Activated CD8-positive, alpha-beta memory T cell treated with anti-CD3 and anti-CD28 coated beads, Interleukin-2, amount 50 U/mL, for 4 hours (primary cell): ENCODE measurements around the gene SYT2.
"Not testable (repeated sequence)": the region's sequence is repeated elsewhere in the genome, so short reads cannot be mapped to it uniquely, and the experiment has no call there.

Source experiments
- DNase-seq: peaks from one replicate; pipeline ENCODE4 v3.0.0-alpha.2; 2020

SYT2 gene

DNA sequence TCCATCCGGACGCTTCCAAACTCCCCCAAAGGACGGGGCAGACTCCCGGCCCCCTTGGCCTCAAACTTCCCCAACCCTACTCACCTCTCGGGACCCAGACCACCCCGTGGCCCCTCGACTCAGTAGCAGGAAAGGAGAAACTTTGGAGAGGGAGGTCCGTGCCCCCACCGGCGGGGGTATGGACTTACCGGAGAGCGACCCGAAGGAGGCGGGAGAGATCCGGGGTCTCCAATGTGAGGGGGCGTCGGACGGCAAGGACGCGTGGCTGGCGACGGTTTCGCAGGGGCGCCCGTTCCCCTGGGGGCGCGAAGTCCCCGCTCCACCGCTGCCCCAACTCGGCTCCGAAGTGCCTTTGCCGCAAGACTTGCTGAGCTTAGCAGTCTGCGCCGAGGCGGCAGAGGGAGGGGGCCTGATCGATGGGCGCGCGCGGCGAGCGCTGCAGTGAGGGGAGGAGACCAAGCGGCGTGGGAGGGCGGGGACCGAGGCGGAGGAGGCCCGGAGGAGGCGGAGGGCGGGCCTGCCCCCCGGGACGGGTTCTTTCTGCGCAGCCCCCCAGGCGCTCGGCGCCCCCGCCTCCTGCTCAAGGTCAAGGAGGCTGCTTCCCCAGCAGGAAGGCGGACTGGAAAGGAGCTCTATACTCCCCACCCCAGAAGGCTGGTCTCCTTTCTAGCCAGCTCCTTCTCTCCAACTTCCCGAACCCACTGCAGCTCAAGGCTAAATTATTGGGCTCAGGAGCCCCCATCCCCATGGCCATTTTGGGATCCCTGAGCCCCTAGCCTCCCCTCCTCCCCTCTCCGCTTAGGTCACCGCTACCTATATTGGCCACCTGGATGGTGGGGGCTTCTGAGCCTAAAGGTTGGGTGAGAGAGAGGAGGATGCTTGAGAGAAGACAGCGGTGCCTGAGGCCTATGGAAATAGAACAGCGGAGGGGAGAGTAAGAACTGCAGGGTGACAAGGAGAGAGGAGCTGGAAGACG is at the start of gene SYT2:
TSS of gene SYT2 (minus strand) at position 385 of the 976 bp plus-strand sequence. CDS start 104,682 bp downstream, outside the sequence.
- DNase-seq = no peak

GRCh38 chr1:202756391-202756790 is 46.1 kb upstream of the SYT2 start:
- no peak for DNase-seq

- no peak for DNase-seq
These were observed 44.0 kb upstream of the SYT2 start for GRCh38 chr1:202754293-202754692.

DNA sequence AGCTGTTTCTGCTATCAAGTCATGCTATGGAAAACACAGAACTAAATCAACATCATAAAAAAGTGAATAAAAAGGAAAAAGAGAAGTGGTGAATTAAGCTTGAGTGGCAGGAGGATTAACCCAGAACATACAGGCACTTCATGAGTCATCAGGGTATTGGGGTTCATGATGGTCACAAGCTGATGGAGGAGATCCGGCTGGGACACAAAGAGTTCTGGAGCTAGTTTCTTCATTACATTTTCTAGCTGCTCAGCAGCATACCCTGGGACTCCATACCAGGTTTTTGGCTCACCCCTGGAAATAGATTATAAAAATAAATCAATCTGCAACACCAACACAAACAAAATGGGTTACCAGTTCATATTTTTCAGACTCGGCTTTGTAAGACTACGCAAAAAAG is 42.5 kb upstream of the SYT2 start:
- no peak for DNase-seq

DNA sequence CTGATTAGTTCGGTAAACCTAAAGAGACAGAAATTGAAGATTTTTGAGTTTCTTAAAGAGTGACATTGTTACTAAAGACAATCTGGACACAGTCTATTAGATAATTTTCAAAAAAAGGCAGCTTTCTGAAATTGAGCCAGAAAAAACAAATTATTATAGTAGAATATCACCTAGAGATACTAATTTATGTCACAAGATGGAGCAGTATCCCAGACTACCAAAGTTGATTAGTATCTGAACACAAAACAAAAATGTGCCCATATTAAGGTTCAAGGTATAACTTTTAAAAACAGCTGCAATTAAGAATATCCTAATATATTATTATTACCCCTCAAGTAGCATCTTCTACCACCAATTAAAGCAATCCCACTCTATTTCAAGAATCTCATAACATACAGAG is 40.5 kb upstream of the SYT2 start:
- no peak for DNase-seq

GRCh38 chr1:202750024-202750423 is 39.8 kb upstream of the SYT2 start:
- DNase-seq = no peak

DNA sequence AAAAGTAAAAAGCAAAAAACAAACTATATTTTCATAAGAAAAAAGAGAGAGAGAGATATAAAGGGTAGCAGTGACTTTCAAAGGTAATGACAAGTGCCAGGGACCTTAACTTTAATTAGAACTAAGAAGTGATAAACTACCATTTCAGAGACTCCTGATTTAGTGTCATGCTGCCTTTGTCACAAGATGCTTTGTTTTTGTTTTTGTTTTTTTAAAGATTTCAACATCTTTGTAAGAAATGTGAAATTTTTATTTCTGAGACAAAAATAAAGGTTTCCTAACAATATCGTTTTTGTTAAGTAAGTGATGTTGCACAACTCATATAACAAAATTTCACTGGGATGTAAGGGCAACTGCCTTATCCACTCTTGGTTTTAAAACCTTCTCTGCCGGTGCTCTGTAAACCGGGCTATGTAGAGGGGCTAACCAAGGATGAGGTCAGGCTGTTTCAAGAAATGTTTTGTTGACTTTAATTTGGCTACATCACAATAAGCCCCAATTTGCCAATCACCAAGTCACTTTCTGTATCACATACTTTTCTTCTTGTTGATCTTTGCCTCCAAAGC is 35.2 kb upstream of the SYT2 start:
- DNase-seq = no peak

GRCh38 chr1:202744770-202745169 is 34.5 kb upstream of the SYT2 start:
- not testable (repeated sequence) for DNase-seq

- no peak for DNase-seq
These were observed 32.2 kb upstream of the SYT2 start for GRCh38 chr1:202742496-202742895.

DNA sequence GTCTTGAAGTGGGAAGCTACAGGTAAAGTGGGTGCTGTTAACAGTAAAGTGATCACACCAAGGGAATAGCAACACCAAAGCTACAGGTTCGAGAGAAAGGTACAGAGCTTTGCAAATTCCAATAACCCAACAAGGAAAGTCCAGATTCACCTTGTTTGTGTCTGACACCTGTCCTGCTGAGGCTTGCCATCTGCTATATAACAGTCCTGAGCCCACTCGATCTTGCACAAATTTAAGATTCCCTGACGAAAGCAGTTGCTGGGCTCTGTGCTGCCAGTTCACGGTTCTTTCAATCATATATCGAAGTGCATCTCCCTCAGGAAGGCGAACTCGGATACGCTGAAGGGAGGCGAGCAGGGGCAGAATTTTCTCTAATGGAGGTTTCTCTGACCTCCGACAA is 23.0 kb upstream of the SYT2 start:
- DNase-seq = no peak

GRCh38 chr1:202728951-202729350 is 18.7 kb upstream of the SYT2 start:
- no peak for DNase-seq

DNA sequence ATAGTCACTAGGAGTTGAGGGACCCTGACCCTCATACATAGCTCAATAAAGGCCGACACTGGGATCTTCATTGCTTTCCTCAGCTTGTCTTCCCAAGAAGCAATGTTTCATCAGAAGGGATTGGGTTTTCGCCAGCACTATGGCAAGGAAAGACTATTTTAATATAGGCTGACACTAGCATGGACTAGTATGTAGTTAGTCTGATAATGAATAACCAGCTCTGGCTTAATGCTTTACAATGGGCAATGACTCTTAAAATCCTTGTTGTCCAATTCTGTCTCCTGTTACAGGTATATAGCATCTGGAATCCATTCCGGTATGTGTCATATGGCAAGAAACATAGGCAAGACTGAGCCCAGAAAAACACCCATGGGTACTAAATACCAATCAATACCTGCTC is 15.3 kb upstream of the SYT2 start:
- DNase-seq = no peak

GRCh38 chr1:202723708-202724107 is 13.5 kb upstream of the SYT2 start:
- no peak for DNase-seq

- not testable (repeated sequence) for DNase-seq
These were observed 12.8 kb upstream of the SYT2 start for GRCh38 chr1:202723046-202723445.

- no peak for DNase-seq
These were observed 6.4 kb upstream of the SYT2 start for GRCh38 chr1:202716654-202717053.

DNA sequence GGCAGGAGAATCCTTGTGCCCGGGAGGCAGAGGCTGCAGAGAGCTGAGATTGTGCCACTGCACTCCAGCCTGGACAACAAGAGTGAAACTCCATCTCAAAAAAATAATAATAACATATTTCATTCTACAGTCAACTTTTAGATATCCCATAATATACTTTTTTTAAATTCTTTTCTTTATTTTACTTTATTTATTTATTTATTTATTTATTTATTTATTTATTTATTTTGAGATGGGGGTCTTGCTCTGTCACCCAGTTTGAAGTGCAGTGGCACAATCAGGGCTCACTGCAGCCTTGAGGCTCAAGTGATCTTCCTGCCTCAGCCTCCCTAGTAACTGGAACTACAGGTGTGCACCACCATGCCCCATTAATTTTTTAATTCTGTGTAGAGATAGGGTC is 3.9 kb upstream of the SYT2 start:
- not testable (repeated sequence) for DNase-seq

DNA sequence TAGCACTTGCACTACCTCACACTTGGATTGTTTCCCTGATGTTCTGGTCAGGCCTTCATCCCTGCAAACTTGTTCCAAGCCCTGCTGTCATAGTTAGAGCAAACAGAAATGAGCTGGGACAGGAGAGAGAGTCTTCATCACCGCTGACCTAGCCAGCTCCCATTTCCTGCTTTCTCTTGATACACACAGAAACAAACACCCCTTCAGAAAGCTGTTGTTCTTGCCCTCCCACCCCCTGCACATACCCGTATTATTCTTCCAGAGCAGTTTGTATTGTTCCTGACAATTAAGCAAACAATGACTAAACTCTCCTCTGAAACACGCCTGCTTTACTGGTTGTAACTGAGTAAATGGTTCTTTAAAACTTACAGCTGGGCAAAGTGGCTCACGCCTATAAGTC is 2.9 kb upstream of the SYT2 start:
- no peak for DNase-seq

- no peak for DNase-seq
These were observed 1.8 kb upstream of the SYT2 start for GRCh38 chr1:202711949-202712635.

DNA sequence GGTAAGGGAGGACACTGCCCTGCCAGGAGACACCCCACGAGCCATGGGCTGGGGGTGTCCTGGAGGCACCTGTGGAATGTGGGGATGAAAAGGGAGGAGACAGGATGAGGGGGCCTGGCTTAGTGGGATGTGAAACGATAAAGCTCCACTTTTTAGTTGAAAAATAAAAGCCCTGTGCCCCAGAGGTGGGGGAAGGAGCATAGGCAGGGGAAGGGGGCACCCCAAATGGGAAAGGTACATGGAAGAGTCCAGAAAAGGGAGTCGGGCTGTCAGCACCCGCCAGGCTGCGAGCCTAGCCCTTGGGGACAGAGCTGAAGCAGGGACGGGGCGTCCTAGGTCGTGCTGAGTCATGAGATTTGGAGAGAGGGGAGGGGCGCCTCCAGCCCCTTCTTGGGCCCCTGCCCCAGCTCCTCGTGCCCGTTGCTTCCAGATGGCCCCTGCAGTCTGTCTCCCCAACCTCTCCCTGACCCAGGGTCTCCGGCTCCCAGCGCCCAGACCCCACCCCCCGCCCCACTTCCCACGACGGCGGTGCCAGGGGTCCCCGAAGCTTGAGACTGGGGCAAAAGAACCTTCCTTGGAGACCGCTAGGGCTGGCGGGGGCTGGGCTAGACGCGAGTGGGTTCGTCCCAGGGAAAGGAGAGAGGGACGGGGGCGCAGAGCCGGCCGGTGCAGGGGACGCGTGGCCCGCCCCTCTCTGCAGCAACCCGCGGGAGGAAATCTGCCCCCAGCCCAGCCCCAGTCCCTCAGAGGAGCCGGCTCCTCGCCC is 795 bp downstream of the SYT2 start:
- no peak for DNase-seq

GRCh38 chr1:202708456-202709275 is 1.6 kb downstream of the SYT2 start:
- no peak for DNase-seq

DNA sequence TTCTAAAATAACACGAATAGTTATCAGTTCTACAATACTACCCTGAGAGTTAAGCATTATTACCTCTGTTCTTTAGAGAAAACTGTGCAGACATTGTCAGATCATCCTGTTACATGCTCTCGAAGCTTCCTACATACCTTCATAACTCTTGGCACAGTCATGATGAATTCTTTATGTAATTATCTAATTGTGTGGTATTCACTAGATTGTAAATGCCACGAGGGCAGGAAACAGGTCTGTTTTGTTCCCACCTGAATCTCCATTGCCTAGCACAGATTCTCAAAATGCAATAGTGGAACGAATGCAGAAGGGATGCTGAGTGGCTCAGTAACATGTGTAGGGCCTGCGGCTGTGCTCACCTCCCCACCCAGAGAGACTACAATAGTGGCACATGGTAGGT is 3.4 kb downstream of the SYT2 start:
- no peak for DNase-seq

GRCh38 chr1:202704601-202705000 is 5.7 kb downstream of the SYT2 start:
- DNase-seq = no peak
